HG02642 (cell line): ENCODE measurements around the gene MAGI2.

Experiments used
- ATAC-seq: cut with Tn5 transposase; IDR thresholded peaks from one replicate; pipeline ENCODE4 v1.9.1; 2021; ENCODE audit warnings: mild to moderate bottlenecking; ENCODE audit not compliant: unreplicated experiment, poor library complexity

Gene MAGI2

GRCh38 chr7:79199961-79200360 is 253.5 kb downstream of the MAGI2 start:
- no peak for ATAC-seq

DNA sequence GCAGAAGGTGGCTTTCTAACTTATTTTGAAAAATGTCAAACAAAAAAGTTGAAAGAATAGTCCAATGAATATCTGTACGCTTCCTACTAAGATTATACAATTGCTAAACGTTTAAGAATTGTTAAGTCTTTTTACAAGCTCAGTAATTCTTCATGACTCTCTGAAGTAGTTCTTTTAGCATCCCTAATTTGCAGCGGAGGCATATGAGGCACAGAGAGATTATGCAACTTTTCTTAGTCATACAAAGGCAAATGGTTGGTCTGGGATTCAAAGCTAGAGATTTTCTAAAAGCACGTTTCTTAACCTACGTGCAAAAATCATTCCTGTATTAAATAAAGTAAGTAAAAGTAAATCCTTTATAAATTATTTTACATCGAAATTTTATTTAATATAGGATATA is 254.2 kb downstream of the MAGI2 start:
- no peak for ATAC-seq

DNA sequence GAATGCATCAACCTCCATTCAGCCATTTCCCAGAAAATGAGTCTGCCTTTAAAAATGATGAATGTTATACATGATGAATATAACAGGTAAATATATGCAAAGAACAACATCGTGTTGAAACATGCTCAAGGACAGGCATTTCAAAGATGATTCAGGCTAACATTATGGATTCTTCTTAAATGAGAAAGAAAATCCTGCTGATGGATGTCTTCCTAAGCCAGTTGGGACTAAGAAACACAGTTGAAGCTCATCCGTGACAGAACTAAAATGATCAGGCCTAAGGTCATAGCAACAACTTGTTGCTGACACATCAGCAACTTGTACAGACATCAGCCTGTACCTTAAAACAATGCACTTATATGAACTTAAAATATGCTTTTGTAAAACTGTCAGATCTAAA is 267.9 kb downstream of the MAGI2 start:
- ATAC-seq: no peak

DNA sequence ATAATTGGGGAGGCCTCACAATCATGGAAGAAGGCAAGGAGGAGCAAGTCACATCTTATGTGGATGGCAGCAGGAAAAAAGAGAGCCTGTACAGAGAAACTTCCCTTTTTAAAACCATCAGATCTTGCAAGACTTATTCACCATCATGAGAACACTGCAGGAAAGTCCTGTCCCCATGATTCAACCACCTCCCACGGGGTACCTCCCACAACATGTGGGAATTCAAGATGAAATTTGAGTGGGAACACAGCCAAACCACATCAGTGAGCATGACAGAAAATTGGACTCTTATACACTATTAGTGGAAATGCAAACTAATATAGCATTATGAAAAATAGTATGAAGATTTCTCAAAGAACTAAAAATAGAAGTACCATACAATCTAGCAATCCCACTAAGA is 271.2 kb downstream of the MAGI2 start:
- ATAC-seq: no peak

DNA sequence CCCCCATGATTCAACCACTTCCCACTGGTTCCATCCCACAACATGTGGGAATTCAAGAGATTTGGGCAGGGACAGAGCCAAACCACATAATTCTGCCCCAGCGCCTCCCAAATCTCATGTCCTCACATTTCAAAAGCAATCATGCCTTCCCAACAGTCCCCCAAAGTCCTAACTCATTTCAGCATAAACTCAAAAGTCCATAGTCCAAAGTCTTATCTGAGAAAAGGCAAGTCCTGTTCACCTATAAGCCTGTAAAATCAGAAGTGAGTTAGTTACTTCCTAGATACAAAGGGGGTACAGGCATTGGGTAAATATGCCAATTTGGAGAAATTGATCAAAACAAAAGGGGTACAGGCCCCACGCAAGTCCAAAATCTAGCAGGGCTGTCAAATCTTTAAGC is 272.9 kb downstream of the MAGI2 start:
- no peak for ATAC-seq

GRCh38 chr7:79176859-79177477 is 276.5 kb downstream of the MAGI2 start:
- ATAC-seq: peak; percentile 65

DNA sequence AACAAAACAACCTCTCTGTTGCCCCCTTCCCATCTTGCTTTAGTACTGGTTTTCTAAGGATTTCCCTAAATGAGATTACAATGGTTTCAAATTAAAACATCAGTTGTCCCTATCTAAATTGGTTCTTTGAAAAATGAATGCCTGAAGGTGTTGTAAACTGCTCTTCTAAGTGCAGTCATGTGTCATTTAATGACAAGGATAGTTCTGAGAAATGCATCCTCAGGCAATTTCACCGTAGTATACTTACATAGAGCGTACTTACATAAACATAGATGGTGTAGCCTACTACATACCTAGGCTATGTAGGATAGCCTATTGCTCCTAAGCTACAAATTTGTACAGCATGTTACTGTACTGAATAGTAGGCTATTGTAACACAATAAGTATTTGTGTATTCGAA is 278.1 kb downstream of the MAGI2 start:
- ATAC-seq: no peak

DNA sequence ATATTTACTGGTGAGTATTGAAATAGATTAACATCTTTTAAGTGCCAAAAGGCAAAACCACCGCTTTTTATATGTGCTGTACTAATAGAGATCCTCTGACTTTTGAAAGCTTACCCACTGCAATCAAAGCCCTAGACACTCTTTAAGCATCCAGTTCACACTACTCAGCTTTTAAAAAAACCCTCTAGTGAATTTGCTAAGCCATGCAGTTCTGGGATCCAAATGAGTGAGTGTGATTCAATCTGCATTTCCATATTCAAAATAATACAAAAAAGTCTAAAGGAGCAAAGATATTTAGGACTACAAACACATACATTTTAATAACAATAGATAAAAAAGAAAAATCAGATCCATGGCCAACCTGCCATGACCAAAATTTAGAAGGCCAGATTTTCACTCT is 288.2 kb downstream of the MAGI2 start:
- no peak for ATAC-seq

DNA sequence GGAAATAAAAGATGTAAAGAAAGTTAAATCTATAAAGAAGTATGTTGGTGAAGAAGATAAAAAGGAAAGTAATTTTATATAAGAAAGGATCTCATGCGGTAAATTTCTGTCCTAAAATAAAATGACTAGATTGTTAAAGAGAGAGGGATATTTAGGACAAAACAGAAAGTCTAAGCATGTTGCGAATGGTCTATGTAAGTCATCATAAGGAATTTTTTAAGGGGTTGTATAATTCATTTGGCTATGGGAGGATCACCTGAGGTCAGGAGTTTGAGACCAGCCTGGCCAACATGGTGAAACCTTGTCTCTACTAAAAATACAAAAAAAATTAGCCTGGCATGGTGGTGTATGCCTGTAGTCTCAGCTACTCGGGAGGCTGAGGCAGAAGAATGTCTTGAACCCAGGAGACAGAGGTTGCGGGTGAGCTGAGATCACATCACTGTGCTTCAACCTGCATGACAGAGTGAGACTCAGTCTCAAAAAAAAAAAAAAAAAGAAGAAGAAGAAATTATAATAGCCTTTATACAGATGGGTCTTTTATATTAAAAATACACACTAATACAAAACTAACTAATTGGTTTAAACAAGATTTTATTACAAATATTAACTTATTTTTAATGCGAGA is 294.3 kb downstream of the MAGI2 start:
- no peak for ATAC-seq

DNA sequence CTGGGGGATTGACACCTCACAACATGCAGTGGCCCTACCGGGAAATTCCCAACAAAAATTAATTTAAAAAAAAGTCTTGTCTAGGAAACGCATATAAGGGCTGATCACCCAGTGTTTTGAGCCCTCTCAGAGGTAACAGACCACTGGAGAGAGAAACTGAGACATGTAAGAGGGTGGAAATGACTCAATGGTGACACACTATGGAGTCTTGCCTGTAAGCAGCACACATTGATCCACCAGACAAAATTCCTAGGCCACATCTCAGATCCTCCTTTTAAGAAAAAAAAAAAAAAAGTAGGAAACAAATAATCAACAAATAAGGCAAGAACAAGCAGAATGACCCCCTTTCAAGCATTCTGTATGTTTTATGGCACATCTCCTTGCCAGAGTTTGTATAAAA is 296.2 kb downstream of the MAGI2 start:
- no peak for ATAC-seq

DNA sequence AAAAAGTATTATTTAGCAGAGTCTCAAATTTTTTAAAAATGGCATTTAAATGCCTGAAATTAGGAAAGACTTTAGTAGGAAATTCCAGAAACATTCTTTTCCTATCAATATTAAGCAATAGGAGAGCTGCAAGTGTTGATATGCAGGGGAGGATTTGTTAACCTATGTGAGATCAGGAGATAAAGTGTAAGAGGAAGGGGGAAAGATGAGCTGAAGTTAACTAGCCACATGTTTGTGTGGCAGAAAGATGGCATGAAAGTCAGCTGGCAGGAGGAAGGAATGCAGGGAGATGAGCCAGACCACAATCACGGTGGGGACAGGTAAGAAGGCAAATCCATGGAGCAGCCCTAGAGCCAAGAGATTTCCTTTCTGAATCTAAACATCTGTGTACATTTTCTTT is 303.6 kb downstream of the MAGI2 start:
- ATAC-seq: no peak

GRCh38 chr7:79142706-79143105 is 310.8 kb downstream of the MAGI2 start:
- no peak for ATAC-seq

GRCh38 chr7:79141252-79141651 is 312.2 kb downstream of the MAGI2 start:
- ATAC-seq: no peak

GRCh38 chr7:79137942-79138341 is 315.5 kb downstream of the MAGI2 start:
- ATAC-seq: no peak

DNA sequence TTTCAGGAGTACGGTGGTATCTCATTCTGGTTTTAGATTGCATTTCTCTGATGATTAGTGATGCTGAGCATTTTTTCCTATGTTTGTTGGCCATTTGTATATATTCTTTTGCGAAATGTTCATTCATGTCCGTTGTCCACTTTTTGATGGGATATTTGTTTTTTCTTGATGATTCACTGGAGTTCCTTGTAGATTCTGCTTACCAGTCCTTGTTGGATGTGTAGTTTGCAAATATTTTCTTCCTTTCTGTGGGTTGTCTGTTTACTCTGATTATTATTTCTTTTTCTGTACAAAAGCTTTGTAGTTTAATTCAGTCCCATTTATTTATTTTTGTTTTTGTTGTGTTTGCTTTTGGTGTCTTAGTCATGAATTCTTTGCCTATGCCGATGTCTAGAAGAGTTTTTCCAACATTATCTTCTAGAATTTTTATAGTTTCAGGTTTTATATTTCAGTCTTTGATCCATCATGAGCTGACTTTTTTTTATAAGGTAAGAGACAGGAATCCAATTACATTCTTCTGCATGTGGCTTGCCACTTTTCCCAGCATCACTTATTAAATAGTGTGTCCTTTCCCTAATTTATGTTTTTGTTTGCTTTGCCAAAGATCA is 320.5 kb downstream of the MAGI2 start:
- no peak for ATAC-seq

DNA sequence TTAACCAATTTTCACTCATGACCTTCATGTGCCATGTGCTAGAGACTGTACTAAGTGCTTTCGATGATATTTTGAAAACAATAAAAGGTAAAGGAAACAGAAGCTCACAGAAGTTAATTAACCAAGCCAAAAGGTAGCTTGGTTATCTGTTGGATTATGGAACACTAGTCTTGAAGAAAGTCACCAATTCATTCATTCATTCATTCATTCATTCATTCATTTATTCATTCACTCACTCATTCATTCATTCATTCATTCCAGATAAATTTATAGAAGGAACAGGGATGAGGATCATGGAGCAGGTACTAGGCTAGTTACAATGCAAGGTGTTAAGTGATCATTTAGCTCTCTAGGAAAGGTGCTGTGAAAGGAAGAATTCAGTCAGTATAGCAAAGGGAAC is 322.8 kb downstream of the MAGI2 start:
- ATAC-seq: no peak

- ATAC-seq: no peak
Measured at GRCh38 chr7:79124331-79124730, 329.1 kb downstream of the MAGI2 start.

DNA sequence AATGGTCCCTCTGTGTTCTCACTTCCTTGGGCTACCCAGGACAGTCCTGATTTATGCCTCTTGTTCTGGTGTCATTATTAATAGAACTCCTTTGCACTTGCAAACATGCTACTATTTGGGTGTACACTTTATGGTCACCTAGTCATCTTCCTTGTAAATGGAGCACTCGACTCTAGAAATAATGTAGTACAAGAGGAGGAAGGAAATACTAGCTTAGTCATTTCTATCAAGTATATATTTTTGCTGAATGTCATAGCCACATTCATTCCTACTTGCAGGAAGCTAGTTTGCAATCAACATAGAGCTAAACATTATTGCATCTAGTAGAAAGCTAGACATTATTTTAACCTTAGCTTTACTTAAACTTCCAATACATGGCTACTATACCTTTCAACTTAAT is 335.3 kb downstream of the MAGI2 start:
- no peak for ATAC-seq

- no peak for ATAC-seq
Measured at GRCh38 chr7:79096361-79096805, 357.1 kb downstream of the MAGI2 start.

DNA sequence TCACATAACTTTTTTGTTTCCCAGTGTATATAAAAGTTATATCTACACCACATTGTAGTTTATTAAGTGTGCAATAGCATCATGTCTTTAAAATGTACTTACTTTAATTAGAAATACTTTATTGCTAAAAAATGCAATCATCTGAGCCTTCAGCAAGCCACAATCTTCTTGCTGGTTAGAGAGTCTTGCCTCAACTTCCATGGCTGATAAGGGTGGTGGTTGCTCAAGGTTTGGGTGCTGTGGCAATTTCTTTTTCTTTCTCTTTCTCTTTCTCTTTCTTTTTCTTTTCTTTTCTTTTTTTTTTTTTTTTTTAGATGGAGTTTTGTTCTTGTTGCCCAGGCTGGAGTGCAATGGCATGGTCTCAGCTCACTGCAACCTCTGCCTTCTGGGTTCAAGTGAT is 360.0 kb downstream of the MAGI2 start:
- no peak for ATAC-seq

GRCh38 chr7:79091661-79092060 is 361.8 kb downstream of the MAGI2 start:
- ATAC-seq: no peak

GRCh38 chr7:79091011-79091410 is 362.5 kb downstream of the MAGI2 start:
- no peak for ATAC-seq
